Hepatocyte (in vitro differentiated cells): Measurements from ENCODE around the gene AOPEP. TPM values are rescaled to one million over a fixed set of nuclear protein-coding genes. Genes with fewer than 3 reads are reported as not detected.
"Not testable (repeated sequence)": the region's sequence is repeated elsewhere in the genome, so short reads cannot be mapped to it uniquely, and the experiment has no call there.

Experiments used
- DNase-seq: peaks from one replicate; pipeline ENCODE4 v3.0.0-alpha.2; 2016; ENCODE audit warnings: low spot score
- H2AFZ ChIP-seq: fragments of 200-600 bp; sonication (generic); 2 replicates; pipeline ENCODE4 v1.6.0; 2016; ENCODE audit warnings: antibody characterized with exemption, mild to moderate bottlenecking
- H3K27ac ChIP-seq: fragments of 200-600 bp; sonication (generic); 2 replicates; pipeline ENCODE4 v1.5.1; 2016; ENCODE audit warnings: mild to moderate bottlenecking
- H3K27me3 ChIP-seq: fragments of 200-600 bp; sonication (generic); 2 replicates; pipeline ENCODE4 v1.6.1; 2016
- H3K36me3 ChIP-seq: fragments of 200-600 bp; sonication (generic); replicated peaks from 2 replicates; pipeline ENCODE4 v1.5.1; 2016; ENCODE audit warnings: low read depth; ENCODE audit not compliant: insufficient read depth
- H3K4me1 ChIP-seq: fragments of 200-600 bp; sonication (generic); 2 replicates; pipeline ENCODE4 v1.5.1; 2016; ENCODE audit warnings: mild to moderate bottlenecking, moderate library complexity; ENCODE audit not compliant: insufficient read depth
- H3K4me2 ChIP-seq: fragments of 200-600 bp; sonication (generic); 2 replicates; pipeline ENCODE4 v1.6.0; 2016
- H3K4me3 ChIP-seq: fragments of 200-600 bp; sonication (generic); 2 replicates; pipeline ENCODE4 v1.5.1; 2016; ENCODE audit warnings: mild to moderate bottlenecking
- H3K79me2 ChIP-seq: fragments of 200-600 bp; sonication (generic); 2 replicates; pipeline ENCODE4 v1.6.0; 2017; ENCODE audit warnings: mild to moderate bottlenecking
- H3K9me2 ChIP-seq: fragments of 200-600 bp; sonication (generic); replicated peaks from 2 replicates; pipeline ENCODE4 v1.6.0; 2017; ENCODE audit warnings: mild to moderate bottlenecking; ENCODE audit not compliant: insufficient read depth
- H3K9me3 ChIP-seq: fragments of 200-600 bp; sonication (generic); 2 replicates; pipeline ENCODE4 v1.5.1; 2016; ENCODE audit warnings: low read depth, mild to moderate bottlenecking
- H4K20me1 ChIP-seq: fragments of 200-600 bp; sonication (generic); 2 replicates; pipeline ENCODE4 v1.6.0; 2016; ENCODE audit warnings: mild to moderate bottlenecking; ENCODE audit not compliant: insufficient read depth, poor library complexity, severe bottlenecking
- EZH2 ChIP-seq: fragments of 200-600 bp; sonication (generic); IDR thresholded peaks from 2 replicates; pipeline ENCODE4 v1.6.1; 2016; ENCODE audit warnings: antibody characterized with exemption, mild to moderate bottlenecking, borderline replicate concordance
- EZH2phosphoT487 ChIP-seq: fragments of 200-600 bp; sonication (generic); IDR thresholded peaks from one replicate; pipeline ENCODE4 v1.6.1; 2018; ENCODE audit warnings: antibody characterized with exemption, mild to moderate bottlenecking, low read depth, moderate library complexity; ENCODE audit not compliant: unreplicated experiment, severe bottlenecking
- WGBS: methylation state at CpG from one replicate; pipeline ENCODE4 v1.1.6; 2016; ENCODE audit warnings: low lambda C conversion rate; ENCODE audit errors: missing lambda C conversion rate; 5-methylcytosine and 5-hydroxymethylcytosine counted together
- polyA plus RNA-seq: library from polyadenylated mRNA; unstranded; fragments of >200 nt; fragmentation: Nextera tagmentation; extraction: Ambion mirVana; gene quantifications from 2 replicates; pipeline ENCODE4 v1.2.1, GENCODE V29; 2016
- total RNA-seq: library from RNA; depleted of rRNA; stranded (reverse); fragments of >200 nt; gene quantifications from 2 replicates; pipeline ENCODE4 v1.2.3, GENCODE V29; 2014
- TF ChIP-seq, protein P1 (sequence below): fragments of 200-600 bp; sonication (generic); IDR thresholded peaks from 2 replicates; pipeline ENCODE4 v1.5.1; 2016; ENCODE audit warnings: antibody characterized with exemption, mild to moderate bottlenecking; ENCODE audit not compliant: poor library complexity

The AOPEP gene
- total and polyA plus RNA-seq, 2 experiments from 2014 or later = 82.8 to 101 TPM

DNA sequence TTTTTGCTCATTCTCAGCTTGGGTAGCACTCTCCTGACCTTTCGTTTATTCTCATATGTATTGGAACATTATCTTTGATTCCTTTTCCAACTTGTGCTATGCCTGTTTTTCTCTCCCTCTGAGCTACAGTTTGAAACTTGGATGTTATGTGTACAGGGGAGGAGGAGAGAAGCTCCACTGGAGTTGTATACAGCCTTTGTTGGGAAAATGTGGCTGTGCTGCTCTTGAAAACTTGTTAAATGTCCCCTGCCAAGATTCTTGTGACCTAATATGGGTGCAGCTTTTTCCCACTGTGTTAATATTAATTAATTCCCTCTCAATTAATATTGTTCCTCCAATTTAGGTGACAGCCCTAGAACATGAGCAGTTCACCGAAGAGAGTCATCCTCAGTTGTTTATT, 235.4 kb downstream of the AOPEP start:
- no peaks in the 10 kb centered on the region for H3K9me2 ChIP-seq
- H3K36me3 ChIP-seq = no peaks in the 10 kb centered on the region
- TF ChIP-seq, protein P1, sequence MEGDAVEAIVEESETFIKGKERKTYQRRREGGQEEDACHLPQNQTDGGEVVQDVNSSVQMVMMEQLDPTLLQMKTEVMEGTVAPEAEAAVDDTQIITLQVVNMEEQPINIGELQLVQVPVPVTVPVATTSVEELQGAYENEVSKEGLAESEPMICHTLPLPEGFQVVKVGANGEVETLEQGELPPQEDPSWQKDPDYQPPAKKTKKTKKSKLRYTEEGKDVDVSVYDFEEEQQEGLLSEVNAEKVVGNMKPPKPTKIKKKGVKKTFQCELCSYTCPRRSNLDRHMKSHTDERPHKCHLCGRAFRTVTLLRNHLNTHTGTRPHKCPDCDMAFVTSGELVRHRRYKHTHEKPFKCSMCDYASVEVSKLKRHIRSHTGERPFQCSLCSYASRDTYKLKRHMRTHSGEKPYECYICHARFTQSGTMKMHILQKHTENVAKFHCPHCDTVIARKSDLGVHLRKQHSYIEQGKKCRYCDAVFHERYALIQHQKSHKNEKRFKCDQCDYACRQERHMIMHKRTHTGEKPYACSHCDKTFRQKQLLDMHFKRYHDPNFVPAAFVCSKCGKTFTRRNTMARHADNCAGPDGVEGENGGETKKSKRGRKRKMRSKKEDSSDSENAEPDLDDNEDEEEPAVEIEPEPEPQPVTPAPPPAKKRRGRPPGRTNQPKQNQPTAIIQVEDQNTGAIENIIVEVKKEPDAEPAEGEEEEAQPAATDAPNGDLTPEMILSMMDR = no peak
- TF ChIP-seq EZH2 (no peak), EZH2phosphoT487 (no peak)
- H4K20me1 ChIP-seq = no peaks in the 10 kb centered on the region
- no peaks in the 10 kb centered on the region for H3K79me2 ChIP-seq
- no peak for DNase-seq
- H3K4me3 ChIP-seq = no peak overlapping the region
- WGBS = 93% methylated on average over 2 of the region's 2 CpGs
- H3K4me1 ChIP-seq = no peaks in the 10 kb centered on the region
- H3K9me3 ChIP-seq = no peaks in the 10 kb centered on the region
- peak overlapping the region; percentile 17 for H3K27ac ChIP-seq
- no peaks in the 10 kb centered on the region for H3K27me3 ChIP-seq
- no peak overlapping the region for H3K4me2 ChIP-seq
- H2AFZ ChIP-seq = no peak overlapping the region

DNA sequence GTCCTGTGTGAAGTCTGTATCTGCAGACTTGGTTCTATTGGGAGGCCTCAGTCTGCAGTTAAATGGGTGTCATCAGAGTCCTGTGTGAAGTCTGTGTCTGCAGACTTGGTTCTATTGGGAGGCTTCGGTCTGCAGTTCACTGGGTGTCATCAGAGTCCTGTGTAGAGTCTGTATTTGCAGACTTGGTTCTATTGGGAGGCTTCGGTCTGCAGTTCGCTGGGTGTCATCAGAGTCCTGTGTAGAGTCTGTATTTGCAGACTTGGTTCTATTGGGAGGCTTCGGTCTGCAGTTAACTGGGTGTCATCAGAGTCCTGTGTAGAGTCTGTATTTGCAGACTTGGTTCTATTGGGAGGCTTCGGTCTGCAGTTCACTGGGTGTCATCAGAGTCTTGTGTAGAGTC, 239.1 kb downstream of the AOPEP start:
- not testable (repeated sequence) for H3K36me3 ChIP-seq, H3K4me2 ChIP-seq, H3K4me3 ChIP-seq, H3K27me3 ChIP-seq, DNase-seq, H3K9me2 ChIP-seq, H3K9me3 ChIP-seq, H2AFZ ChIP-seq, H3K27ac ChIP-seq, H3K79me2 ChIP-seq, H4K20me1 ChIP-seq, H3K4me1 ChIP-seq
- WGBS = 90% methylated on average over 5 of the region's 5 CpGs

DNA sequence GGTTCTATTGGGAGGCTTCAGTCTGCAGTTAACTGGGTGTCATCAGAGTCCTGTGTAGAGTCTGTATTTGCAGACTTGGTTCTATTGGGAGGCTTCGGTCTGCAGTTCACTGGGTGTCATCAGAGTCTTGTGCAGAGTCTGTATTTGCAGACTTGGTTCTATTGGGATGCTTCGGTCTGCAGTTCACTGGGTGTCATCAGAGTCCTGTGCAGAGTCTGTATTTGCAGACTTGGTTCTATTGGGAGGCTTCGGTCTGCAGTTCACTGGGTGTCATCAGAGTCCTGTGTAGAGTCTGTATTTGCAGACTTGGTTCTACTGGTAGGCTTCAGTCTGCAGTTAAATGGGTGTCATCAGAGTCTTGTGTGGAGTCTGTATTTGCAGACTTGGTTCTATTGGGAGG, 239.5 kb downstream of the AOPEP start:
- H2AFZ ChIP-seq, H3K79me2 ChIP-seq, H3K4me2 ChIP-seq, H3K27me3 ChIP-seq, H4K20me1 ChIP-seq, H3K36me3 ChIP-seq, H3K4me3 ChIP-seq, H3K27ac ChIP-seq, H3K9me2 ChIP-seq, DNase-seq, H3K9me3 ChIP-seq: not testable (repeated sequence)
- 88% methylated on average over 3 of the region's 3 CpGs for WGBS
- H3K4me1 ChIP-seq = peaks cover 12% of the 10 kb centered on the region

DNA sequence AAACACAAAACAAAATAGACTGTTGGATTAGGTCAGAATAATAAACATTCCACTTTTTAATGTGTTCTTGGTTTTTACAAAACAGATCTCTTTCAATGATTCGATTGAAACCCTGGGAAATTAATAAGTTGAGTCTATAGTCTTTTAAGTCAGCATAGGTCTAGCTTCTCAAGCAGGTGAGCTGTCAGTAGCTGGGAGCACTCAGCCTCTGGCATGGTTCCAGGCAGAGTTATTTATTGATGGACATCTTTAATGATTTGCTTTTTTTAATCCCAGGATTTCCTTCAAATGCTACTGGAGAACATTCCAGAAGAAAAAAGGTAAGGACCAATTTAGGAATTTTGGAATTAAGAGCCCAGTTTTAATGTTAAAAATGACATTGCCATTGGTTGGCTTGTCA, 241.0 kb downstream of the AOPEP start:
- no peaks in the 10 kb centered on the region for H3K27me3 ChIP-seq
- H3K36me3 ChIP-seq = no peaks in the 10 kb centered on the region
- no peak for TF ChIP-seq EZH2phosphoT487
- no peak for TF ChIP-seq EZH2
- TF ChIP-seq, protein P1 = no peak
- no peaks in the 10 kb centered on the region for H3K9me2 ChIP-seq
- H3K79me2 ChIP-seq = no peaks in the 10 kb centered on the region
- H2AFZ ChIP-seq = no peak overlapping the region
- WGBS = 94% methylated on average over 1 of the region's 1 CpG
- H4K20me1 ChIP-seq = no peaks in the 10 kb centered on the region
- no peak overlapping the region for H3K27ac ChIP-seq
- DNase-seq = no peak
- no peak overlapping the region for H3K4me2 ChIP-seq
- no peaks in the 10 kb centered on the region for H3K9me3 ChIP-seq
- H3K4me3 ChIP-seq = no peak overlapping the region
- peaks cover 25% of the 10 kb centered on the region for H3K4me1 ChIP-seq
